Ishikawa (cell line): ENCODE results near the gene GARIN3.

Source experiments
- CEBPB ChIP-seq: IDR thresholded peaks from 2 replicates; pipeline ENCODE4 v1.6.1; 2012
- EP300 ChIP-seq: IDR thresholded peaks from 2 replicates; pipeline ENCODE4 v1.6.1; 2012; ENCODE audit warnings: borderline replicate concordance
- MAX ChIP-seq: IDR thresholded peaks from 2 replicates; pipeline ENCODE4 v1.6.1; 2012
- NFIC ChIP-seq: IDR thresholded peaks from 2 replicates; pipeline ENCODE4 v1.6.1; 2012
- RAD21 ChIP-seq: IDR thresholded peaks from 2 replicates; pipeline ENCODE4 v1.6.1; 2012; ENCODE audit warnings: low read depth
- REST ChIP-seq: IDR thresholded peaks from 2 replicates; pipeline ENCODE4 v1.6.1; 2012; ENCODE audit warnings: low read depth, mild to moderate bottlenecking
- TAF1 ChIP-seq: IDR thresholded peaks from 2 replicates; pipeline ENCODE4 v1.6.1; 2012; ENCODE audit warnings: low read depth, mild to moderate bottlenecking
- TEAD4 ChIP-seq: IDR thresholded peaks from 2 replicates; pipeline ENCODE4 v1.6.1; 2012
- USF1 ChIP-seq: IDR thresholded peaks from 2 replicates; pipeline ENCODE4 v1.6.1; 2012
- YY1 ChIP-seq: IDR thresholded peaks from 2 replicates; pipeline ENCODE4 v1.6.1; 2012; ENCODE audit warnings: low read depth

- TF ChIP-seq RAD21 (no peak), CEBPB (no peak), NFIC (no peak), YY1 (no peak), EP300 (no peak), TEAD4 (no peak), REST (no peak), MAX (no peak), USF1 (no peak), TAF1 (no peak)
Observed at GRCh38 chr5:157165668-157166067, 396 bp downstream of the GARIN3 start.
